ENCODE measurements around the gene PRDX5.

PRDX5 gene

GRCh38 chr11:64362339-64362738 lies 44.4 kb downstream of the PRDX5 start (continued):
- TF ChIP-seq, protein P1, sequence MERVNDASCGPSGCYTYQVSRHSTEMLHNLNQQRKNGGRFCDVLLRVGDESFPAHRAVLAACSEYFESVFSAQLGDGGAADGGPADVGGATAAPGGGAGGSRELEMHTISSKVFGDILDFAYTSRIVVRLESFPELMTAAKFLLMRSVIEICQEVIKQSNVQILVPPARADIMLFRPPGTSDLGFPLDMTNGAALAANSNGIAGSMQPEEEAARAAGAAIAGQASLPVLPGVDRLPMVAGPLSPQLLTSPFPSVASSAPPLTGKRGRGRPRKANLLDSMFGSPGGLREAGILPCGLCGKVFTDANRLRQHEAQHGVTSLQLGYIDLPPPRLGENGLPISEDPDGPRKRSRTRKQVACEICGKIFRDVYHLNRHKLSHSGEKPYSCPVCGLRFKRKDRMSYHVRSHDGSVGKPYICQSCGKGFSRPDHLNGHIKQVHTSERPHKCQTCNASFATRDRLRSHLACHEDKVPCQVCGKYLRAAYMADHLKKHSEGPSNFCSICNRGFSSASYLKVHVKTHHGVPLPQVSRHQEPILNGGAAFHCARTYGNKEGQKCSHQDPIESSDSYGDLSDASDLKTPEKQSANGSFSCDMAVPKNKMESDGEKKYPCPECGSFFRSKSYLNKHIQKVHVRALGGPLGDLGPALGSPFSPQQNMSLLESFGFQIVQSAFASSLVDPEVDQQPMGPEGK (CRISPR knock-in tag; IDR thresholded peaks at IDR 0.05; ENCODE audit: borderline replicate concordance) = no peak
- TF ChIP-seq TCF4 (CRISPR knock-in tag; IDR thresholded peaks at IDR 0.05; ENCODE audit: borderline replicate concordance) = no peak
- TF ChIP-seq OSR1 (CRISPR knock-in tag; IDR thresholded peaks at IDR 0.05) = no peak
- no peak for TF ChIP-seq BACH2 (CRISPR knock-in tag; IDR thresholded peaks at IDR 0.05; ENCODE audit: borderline replicate concordance)
- TF ChIP-seq, protein P2, sequence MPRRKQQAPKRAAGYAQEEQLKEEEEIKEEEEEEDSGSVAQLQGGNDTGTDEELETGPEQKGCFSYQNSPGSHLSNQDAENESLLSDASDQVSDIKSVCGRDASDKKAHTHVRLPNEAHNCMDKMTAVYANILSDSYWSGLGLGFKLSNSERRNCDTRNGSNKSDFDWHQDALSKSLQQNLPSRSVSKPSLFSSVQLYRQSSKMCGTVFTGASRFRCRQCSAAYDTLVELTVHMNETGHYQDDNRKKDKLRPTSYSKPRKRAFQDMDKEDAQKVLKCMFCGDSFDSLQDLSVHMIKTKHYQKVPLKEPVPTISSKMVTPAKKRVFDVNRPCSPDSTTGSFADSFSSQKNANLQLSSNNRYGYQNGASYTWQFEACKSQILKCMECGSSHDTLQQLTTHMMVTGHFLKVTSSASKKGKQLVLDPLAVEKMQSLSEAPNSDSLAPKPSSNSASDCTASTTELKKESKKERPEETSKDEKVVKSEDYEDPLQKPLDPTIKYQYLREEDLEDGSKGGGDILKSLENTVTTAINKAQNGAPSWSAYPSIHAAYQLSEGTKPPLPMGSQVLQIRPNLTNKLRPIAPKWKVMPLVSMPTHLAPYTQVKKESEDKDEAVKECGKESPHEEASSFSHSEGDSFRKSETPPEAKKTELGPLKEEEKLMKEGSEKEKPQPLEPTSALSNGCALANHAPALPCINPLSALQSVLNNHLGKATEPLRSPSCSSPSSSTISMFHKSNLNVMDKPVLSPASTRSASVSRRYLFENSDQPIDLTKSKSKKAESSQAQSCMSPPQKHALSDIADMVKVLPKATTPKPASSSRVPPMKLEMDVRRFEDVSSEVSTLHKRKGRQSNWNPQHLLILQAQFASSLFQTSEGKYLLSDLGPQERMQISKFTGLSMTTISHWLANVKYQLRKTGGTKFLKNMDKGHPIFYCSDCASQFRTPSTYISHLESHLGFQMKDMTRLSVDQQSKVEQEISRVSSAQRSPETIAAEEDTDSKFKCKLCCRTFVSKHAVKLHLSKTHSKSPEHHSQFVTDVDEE (CRISPR knock-in tag; IDR thresholded peaks at IDR 0.05) = no peak
- no peak for TF ChIP-seq ZFP30 (CRISPR knock-in tag; IDR thresholded peaks at IDR 0.05)

DNA sequence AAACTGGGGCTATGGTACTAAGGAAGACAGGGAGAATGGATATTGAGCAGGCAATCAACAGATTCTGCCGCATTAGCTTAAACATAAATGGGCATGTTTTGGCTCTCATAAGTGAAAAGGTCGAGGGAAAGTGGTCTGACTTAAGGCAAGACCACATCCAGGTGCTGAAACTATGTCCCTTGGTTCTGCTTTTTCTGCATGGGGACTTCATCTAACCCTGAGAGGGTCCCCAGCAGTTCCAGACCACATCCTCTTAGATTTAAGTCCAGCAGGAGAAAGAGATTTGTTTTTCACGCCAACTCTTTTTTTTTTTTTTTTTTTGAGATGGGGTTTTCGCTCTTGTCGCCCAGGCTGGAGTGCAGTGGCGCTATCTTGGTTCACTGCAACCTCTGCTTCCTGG lies 46.5 kb downstream of the PRDX5 start:
- TF ChIP-seq ISL1 (CRISPR knock-in tag; IDR thresholded peaks at IDR 0.05) (no peak), ZNF8 (CRISPR knock-in tag; IDR thresholded peaks at IDR 0.05) (no peak), TOX (CRISPR knock-in tag; IDR thresholded peaks at IDR 0.05; ENCODE audit: borderline replicate concordance) (no peak), OSR1 (CRISPR knock-in tag; IDR thresholded peaks at IDR 0.05) (no peak), POU6F1 (CRISPR knock-in tag; IDR thresholded peaks at IDR 0.05; ENCODE audit: borderline replicate concordance, low read depth) (no peak), ZFP30 (CRISPR knock-in tag; IDR thresholded peaks at IDR 0.05) (no peak), TCF4 (CRISPR knock-in tag; IDR thresholded peaks at IDR 0.05; ENCODE audit: borderline replicate concordance) (no peak), ESRRG (CRISPR knock-in tag; IDR thresholded peaks at IDR 0.05) (no peak), CREB5 (CRISPR knock-in tag; IDR thresholded peaks at IDR 0.05; ENCODE audit: low read depth) (no peak), ZFP3 (CRISPR knock-in tag; IDR thresholded peaks at IDR 0.05) (no peak), ZC3H10 (CRISPR knock-in tag; IDR thresholded peaks at IDR 0.05) (no peak), SNAI2 (CRISPR knock-in tag; IDR thresholded peaks at IDR 0.05) (no peak), ZNF70 (CRISPR knock-in tag; IDR thresholded peaks at IDR 0.05) (no peak), BACH2 (CRISPR knock-in tag; IDR thresholded peaks at IDR 0.05; ENCODE audit: borderline replicate concordance) (no peak), ARNTL (CRISPR knock-in tag; IDR thresholded peaks at IDR 0.05; ENCODE audit: borderline replicate concordance, low read depth) (no peak)
- TF ChIP-seq, protein P1 (CRISPR knock-in tag; IDR thresholded peaks at IDR 0.05; ENCODE audit: borderline replicate concordance) = no peak
- TF ChIP-seq, protein P2 (CRISPR knock-in tag; IDR thresholded peaks at IDR 0.05) = no peak
- no peak for ATAC-seq

Data from SK-N-SH treated with all-trans-retinoic acid at 6 μM for 48 hours (cell line).